H9 (cell line): ENCODE results near the gene PPIL3. TPM values are rescaled to one million over a fixed set of nuclear protein-coding genes. Genes with fewer than 3 reads are reported as not detected.

Experiments used
- DNase-seq: peaks from one replicate; pipeline ENCODE4 v3.0.0-alpha.2; 2017
- H2AFZ ChIP-seq: one replicate; pipeline ENCODE4 v1.6.1; 2013; ENCODE audit warnings: mild to moderate bottlenecking, low read length, control low read depth, moderate library complexity
- H2AK5ac ChIP-seq: 2 replicates; pipeline ENCODE4 v1.6.1; 2013; ENCODE audit warnings: low read length, control low read depth, mixed read lengths; ENCODE audit not compliant: insufficient read length
- H2BK120ac ChIP-seq: one replicate; pipeline ENCODE4 v1.6.1; 2013; ENCODE audit warnings: low read depth, mild to moderate bottlenecking, low read length, control low read depth, inconsistent platforms; ENCODE audit not compliant: poor library complexity, severe bottlenecking
- H2BK12ac ChIP-seq: 2 replicates; pipeline ENCODE4 v1.6.1; 2013; ENCODE audit warnings: low read length, control low read depth, mixed read lengths, low read depth; ENCODE audit not compliant: insufficient read length
- H2BK15ac ChIP-seq: 2 replicates; pipeline ENCODE4 v1.6.1; 2013; ENCODE audit warnings: low read depth, low read length, control low read depth
- H2BK20ac ChIP-seq: one replicate; pipeline ENCODE4 v1.6.1; 2013; ENCODE audit warnings: low read depth, mild to moderate bottlenecking, low read length, control low read depth, inconsistent platforms; ENCODE audit not compliant: poor library complexity, severe bottlenecking
- H2BK5ac ChIP-seq: 2 replicates; pipeline ENCODE4 v1.6.1; 2013; ENCODE audit warnings: low read length, control low read depth, mixed read lengths; ENCODE audit not compliant: insufficient read length
- H3K14ac ChIP-seq: 2 replicates; pipeline ENCODE4 v1.6.1; 2013; ENCODE audit warnings: low read length, control low read depth; ENCODE audit not compliant: insufficient read depth
- H3K18ac ChIP-seq: 2 replicates; pipeline ENCODE4 v1.6.1; 2013; ENCODE audit warnings: low read depth, mild to moderate bottlenecking, mixed read lengths, low read length, control low read depth; ENCODE audit not compliant: insufficient read length
- H3K23ac ChIP-seq: 2 replicates; pipeline ENCODE4 v1.6.1; 2013; ENCODE audit warnings: low read length, control low read depth, mixed read lengths, low read depth; ENCODE audit not compliant: insufficient read length
- H3K23me2 ChIP-seq: 2 replicates; pipeline ENCODE4 v1.6.1; 2013; ENCODE audit warnings: low read depth, mild to moderate bottlenecking, mixed read lengths, low read length, control low read depth; ENCODE audit not compliant: insufficient read length, poor library complexity, severe bottlenecking
- H3K27ac ChIP-seq: 2 replicates; pipeline ENCODE4 v1.5.1; 2013; ENCODE audit warnings: low read length, control low read depth, mixed read lengths, low read depth; ENCODE audit not compliant: insufficient read length
- H3K27me3 ChIP-seq: 2 replicates; pipeline ENCODE4 v1.6.1; 2013; ENCODE audit warnings: low read length, control low read depth, inconsistent platforms; ENCODE audit not compliant: insufficient read depth
- H3K4ac ChIP-seq: 2 replicates; pipeline ENCODE4 v1.6.1; 2013; ENCODE audit warnings: low read depth, mild to moderate bottlenecking, control low read depth, inconsistent platforms, low read length, moderate library complexity
- H3K4me1 ChIP-seq: 2 replicates; pipeline ENCODE4 v1.6.1; 2013; ENCODE audit warnings: low read length, control low read depth, inconsistent platforms; ENCODE audit not compliant: insufficient read depth
- H3K4me2 ChIP-seq: 2 replicates; pipeline ENCODE4 v1.6.1; 2013; ENCODE audit warnings: low read length, control low read depth, mixed read lengths; ENCODE audit not compliant: insufficient read length, insufficient read depth
- H3K56ac ChIP-seq: 2 replicates; pipeline ENCODE4 v1.6.1; 2013; ENCODE audit warnings: low read depth, mild to moderate bottlenecking, mixed read lengths, low read length, control low read depth; ENCODE audit not compliant: insufficient read length
- H3K79me1 ChIP-seq: 2 replicates; pipeline ENCODE4 v1.6.1; 2013; ENCODE audit warnings: low read depth, mild to moderate bottlenecking, moderate library complexity, low read length, control low read depth, inconsistent platforms; ENCODE audit not compliant: insufficient read depth, poor library complexity, severe bottlenecking
- H3K79me2 ChIP-seq: 2 replicates; pipeline ENCODE4 v1.6.1; 2013; ENCODE audit warnings: low read length, control low read depth, inconsistent platforms; ENCODE audit not compliant: insufficient read depth
- H3K9ac ChIP-seq: 2 replicates; pipeline ENCODE4 v1.6.1; 2013; ENCODE audit warnings: low read length, control low read depth, mixed read lengths; ENCODE audit not compliant: insufficient read length; ENCODE audit errors: extremely low read depth
- H3K9me3 ChIP-seq: one replicate; pipeline ENCODE4 v1.6.1; 2013; ENCODE audit warnings: low read depth, low read length, inconsistent platforms; ENCODE audit not compliant: control insufficient read depth
- H3T11ph ChIP-seq: one replicate; pipeline ENCODE4 v1.6.1; 2013; ENCODE audit warnings: mild to moderate bottlenecking, low read length, control low read depth, inconsistent platforms
- H4K20me1 ChIP-seq: one replicate; pipeline ENCODE4 v1.6.1; 2013; ENCODE audit not compliant: control insufficient read depth, insufficient read length, insufficient read depth
- H4K5ac ChIP-seq: 2 replicates; pipeline ENCODE4 v1.6.1; 2013; ENCODE audit warnings: low read depth, mild to moderate bottlenecking, mixed read lengths, low read length, control low read depth; ENCODE audit not compliant: insufficient read length
- H4K8ac ChIP-seq: replicated peaks from 2 replicates; pipeline ENCODE4 v1.6.1; 2013; ENCODE audit warnings: low read length, control low read depth, mixed read lengths, low read depth; ENCODE audit not compliant: insufficient read length
- H4K91ac ChIP-seq: 2 replicates; pipeline ENCODE4 v1.6.1; 2013; ENCODE audit warnings: low read depth, mild to moderate bottlenecking, moderate library complexity, mixed read lengths, low read length, control low read depth; ENCODE audit not compliant: insufficient read length
- H3K27ac Mint-ChIP-seq, 3 experiments: 2 replicates in 2 of 3; 3 replicates in 1 of 3; pipeline ENCODE4 v1.8.0; 2020 to 2021; ENCODE audit warnings: mixed read lengths in 3 of 3, mild to moderate bottlenecking in 1 of 3, moderate library complexity in 1 of 3
- H3K27me3 Mint-ChIP-seq: 2 replicates; pipeline ENCODE4 v1.8.0; 2021; ENCODE audit warnings: low read depth, mild to moderate bottlenecking, moderate library complexity, mixed read lengths
- H3K36me3 Mint-ChIP-seq, 3 experiments: 2 replicates in 2 of 3; 3 replicates in 1 of 3; pipeline ENCODE4 v1.8.0; 2020 to 2021; ENCODE audit warnings: low read depth in 3 of 3, mixed read lengths in 3 of 3; ENCODE audit not compliant: insufficient read depth in 1 of 3
- H3K4me1 Mint-ChIP-seq, 2 experiments: 2 replicates each; pipeline ENCODE4 v1.8.0; 2020; ENCODE audit warnings: mixed read lengths in 2 of 2
- H3K4me3 Mint-ChIP-seq, 2 experiments: 2 replicates in 1 of 2; 3 replicates in 1 of 2; pipeline ENCODE4 v1.8.0; 2020 to 2021; ENCODE audit warnings: mild to moderate bottlenecking in 2 of 2, mixed read lengths in 2 of 2, moderate library complexity in 1 of 2
- H3K9me3 Mint-ChIP-seq, 2 experiments: 2 replicates in 1 of 2; 3 replicates in 1 of 2; pipeline ENCODE4 v1.8.0; 2020; ENCODE audit warnings: mild to moderate bottlenecking in 2 of 2, mixed read lengths in 2 of 2, moderate library complexity in 1 of 2
- WGBS: extraction: QIAGEN DNeasy Blood & Tissue Kit; methylation state at CpG from one replicate; pipeline ENCODE4 v1.1.7; 2013; ENCODE audit warnings: missing lambda C conversion rate, low lambda C conversion rate, mixed read lengths; ENCODE audit not compliant: insufficient read length; ENCODE audit errors: extremely low coverage; 5-methylcytosine and 5-hydroxymethylcytosine counted together
- total RNA-seq: library from RNA; stranded (reverse); gene quantifications from 2 replicates; pipeline ENCODE4 v1.2.1, GENCODE V29; 2021
- TF ChIP-seq, protein P1 (sequence below): fragments of 200-600 bp; sonication (generic); conservative IDR thresholded peaks from 3 replicates; pipeline ENCODE4 v1.8.0; 2021; ENCODE audit warnings: antibody characterized with exemption, mild to moderate bottlenecking

Gene PPIL3
- total RNA-seq, 1 experiment from 2014 or later: 63.4 TPM

DNA sequence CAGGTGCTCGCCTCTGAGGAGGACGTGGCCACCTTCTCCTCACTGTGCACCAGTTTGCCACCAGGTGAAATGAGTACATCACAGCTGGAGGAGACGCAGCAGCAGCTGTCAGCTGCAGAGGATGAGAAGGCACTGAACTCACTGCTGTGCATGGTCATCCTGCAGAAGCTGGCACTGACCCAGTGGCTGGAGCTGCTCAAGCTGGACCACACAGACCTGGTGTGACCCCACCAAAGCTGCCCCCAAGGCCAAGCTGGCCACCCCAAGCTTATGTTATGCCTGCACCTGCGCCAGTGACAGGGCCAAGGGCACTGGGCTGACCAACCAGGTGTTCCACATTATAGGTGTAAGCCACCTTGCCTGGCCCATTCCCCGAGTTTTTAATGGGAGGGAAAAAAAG lies 43.7 kb downstream of the PPIL3 start:
- no peak for DNase-seq
- Histone ChIP-seq H3K14ac (no peak overlapping the region), H2BK12ac (no peak overlapping the region), H3K9ac (no peak overlapping the region), H3K23me2 (no peaks in the 10 kb centered on the region), H2BK5ac (no peak overlapping the region), H3K4ac (no peak overlapping the region), H3K4me1 (no peaks in the 10 kb centered on the region), H3K9me3 (no peaks in the 10 kb centered on the region), H3K18ac (no peak overlapping the region), H3K23ac (no peak overlapping the region), H2BK15ac (no peak overlapping the region), H4K5ac (no peak overlapping the region), H3K79me2 (no peaks in the 10 kb centered on the region), H3K4me2 (no peak overlapping the region), H3T11ph (no peak overlapping the region), H4K8ac (no peak overlapping the region), H3K27me3 (no peaks in the 10 kb centered on the region), H2AFZ (no peak overlapping the region), H2BK120ac (no peak overlapping the region), H3K79me1 (no peaks in the 10 kb centered on the region), H3K27ac (no peak overlapping the region), H2AK5ac (no peak overlapping the region), H2BK20ac (no peak overlapping the region), H4K20me1 (no peaks in the 10 kb centered on the region), H4K91ac (no peak overlapping the region), H3K56ac (no peak overlapping the region)
- H3K36me3 Mint-ChIP-seq: no peaks in the 10 kb centered on the region
- no peak overlapping the region for H3K4me3 Mint-ChIP-seq
- H3K27me3 Mint-ChIP-seq: no peaks in the 10 kb centered on the region; the same call in none of the 2 replicates
- no peaks in the 10 kb centered on the region for H3K4me1 Mint-ChIP-seq
- no peak overlapping the region for H3K27ac Mint-ChIP-seq
- TF ChIP-seq, protein P1, sequence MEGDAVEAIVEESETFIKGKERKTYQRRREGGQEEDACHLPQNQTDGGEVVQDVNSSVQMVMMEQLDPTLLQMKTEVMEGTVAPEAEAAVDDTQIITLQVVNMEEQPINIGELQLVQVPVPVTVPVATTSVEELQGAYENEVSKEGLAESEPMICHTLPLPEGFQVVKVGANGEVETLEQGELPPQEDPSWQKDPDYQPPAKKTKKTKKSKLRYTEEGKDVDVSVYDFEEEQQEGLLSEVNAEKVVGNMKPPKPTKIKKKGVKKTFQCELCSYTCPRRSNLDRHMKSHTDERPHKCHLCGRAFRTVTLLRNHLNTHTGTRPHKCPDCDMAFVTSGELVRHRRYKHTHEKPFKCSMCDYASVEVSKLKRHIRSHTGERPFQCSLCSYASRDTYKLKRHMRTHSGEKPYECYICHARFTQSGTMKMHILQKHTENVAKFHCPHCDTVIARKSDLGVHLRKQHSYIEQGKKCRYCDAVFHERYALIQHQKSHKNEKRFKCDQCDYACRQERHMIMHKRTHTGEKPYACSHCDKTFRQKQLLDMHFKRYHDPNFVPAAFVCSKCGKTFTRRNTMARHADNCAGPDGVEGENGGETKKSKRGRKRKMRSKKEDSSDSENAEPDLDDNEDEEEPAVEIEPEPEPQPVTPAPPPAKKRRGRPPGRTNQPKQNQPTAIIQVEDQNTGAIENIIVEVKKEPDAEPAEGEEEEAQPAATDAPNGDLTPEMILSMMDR: no peak
- H3K9me3 Mint-ChIP-seq: no peaks in the 10 kb centered on the region
- no CpG with 5 or more reads among the region's 5 CpGs for WGBS
